HG02571 (cell line): Measurements from ENCODE around the gene NTM.
"Not testable (repeated sequence)": the region's sequence is repeated elsewhere in the genome, so short reads cannot be mapped to it uniquely, and the experiment has no call there.

Experiments used
- ATAC-seq: cut with Tn5 transposase; IDR thresholded peaks from one replicate; pipeline ENCODE4 v1.9.1; 2021; ENCODE audit warnings: mild to moderate bottlenecking, moderate library complexity; ENCODE audit not compliant: unreplicated experiment

The NTM gene

GRCh38 chr11:131903074-131903473 is 532.7 kb downstream of the NTM start:
- ATAC-seq, result no peak

GRCh38 chr11:131904756-131905155 is 534.3 kb downstream of the NTM start:
- ATAC-seq, result no peak

- no peak for ATAC-seq
Observed at GRCh38 chr11:131906963-131907362, 536.5 kb downstream of the NTM start.

- ATAC-seq, result no peak
Observed at GRCh38 chr11:131907371-131907770, 537.0 kb downstream of the NTM start.

- ATAC-seq, result no peak
Observed at GRCh38 chr11:131908316-131908715, 537.9 kb downstream of the NTM start.

- ATAC-seq, result no peak
Observed at GRCh38 chr11:131909426-131910177, 539.2 kb downstream of the NTM start.

GRCh38 chr11:131910178-131910522 is 539.7 kb downstream of the NTM start:
- ATAC-seq, result no peak

- ATAC-seq, result no peak
Observed at GRCh38 chr11:131910523-131911387, 540.3 kb downstream of the NTM start.

GRCh38 chr11:131911388-131912032 is 541.1 kb downstream of the NTM start:
- ATAC-seq, result not testable (repeated sequence)

- no peak for ATAC-seq
Observed at GRCh38 chr11:131912134-131912533, 541.7 kb downstream of the NTM start.

- ATAC-seq, result no peak
Observed at GRCh38 chr11:131913267-131913666, 542.9 kb downstream of the NTM start.

GRCh38 chr11:131914361-131914774 is 544.0 kb downstream of the NTM start:
- no peak for ATAC-seq

GRCh38 chr11:131916638-131917037 is 546.2 kb downstream of the NTM start:
- ATAC-seq, result no peak

GRCh38 chr11:131917634-131918384 is 547.4 kb downstream of the NTM start:
- no peak for ATAC-seq

- no peak for ATAC-seq
Observed at GRCh38 chr11:131918663-131919062, 548.2 kb downstream of the NTM start.

GRCh38 chr11:131922220-131922619 is 551.8 kb downstream of the NTM start:
- ATAC-seq, result no peak

- no peak for ATAC-seq
Observed at GRCh38 chr11:131923309-131923708, 552.9 kb downstream of the NTM start.

GRCh38 chr11:131924001-131924400 is 553.6 kb downstream of the NTM start:
- no peak for ATAC-seq

- ATAC-seq, result no peak
Observed at GRCh38 chr11:131924457-131925201, 554.2 kb downstream of the NTM start.

GRCh38 chr11:131925829-131926228 is 555.4 kb downstream of the NTM start:
- no peak for ATAC-seq
